ENCODE data around the gene GRIN2C.

- TF ChIP-seq RAD21 (IDR thresholded peaks at IDR 0.05; ENCODE audit: low read depth) (no peak), TEAD4 (IDR thresholded peaks at IDR 0.05) (no peak), TCF12 (IDR thresholded peaks at IDR 0.05; ENCODE audit: low read depth) (no peak), MAX (IDR thresholded peaks at IDR 0.05) (no peak), ZBTB7A (IDR thresholded peaks at IDR 0.05; ENCODE audit: low read depth) (no peak), REST (IDR thresholded peaks at IDR 0.05; ENCODE audit: low read depth) (no peak), TAF1 (IDR thresholded peaks at IDR 0.05; ENCODE audit: low read depth) (no peak), NFIC (IDR thresholded peaks at IDR 0.05) (no peak), EGR1 (IDR thresholded peaks at IDR 0.05) (no peak), USF1 (IDR thresholded peaks at IDR 0.05) (no peak), EP300 (IDR thresholded peaks at IDR 0.05; ENCODE audit: borderline replicate concordance) (no peak), YY1 (IDR thresholded peaks at IDR 0.05; ENCODE audit: low read depth) (no peak), CEBPB (IDR thresholded peaks at IDR 0.05) (no peak)
Observed at GRCh38 chr17:74863420-74864296, 4.0 kb upstream of the GRIN2C start.

Data from Ishikawa (cell line).